ENCODE data around the gene ZNF784. TPM values are rescaled to one million over a fixed set of nuclear protein-coding genes. Genes with fewer than 3 reads are reported as not detected.

The ZNF784 gene
- polyA plus RNA-seq, 2 of the 4 experiments (the other 2 are of a cell fraction) = 3.5 to 6.6 TPM

DNA sequence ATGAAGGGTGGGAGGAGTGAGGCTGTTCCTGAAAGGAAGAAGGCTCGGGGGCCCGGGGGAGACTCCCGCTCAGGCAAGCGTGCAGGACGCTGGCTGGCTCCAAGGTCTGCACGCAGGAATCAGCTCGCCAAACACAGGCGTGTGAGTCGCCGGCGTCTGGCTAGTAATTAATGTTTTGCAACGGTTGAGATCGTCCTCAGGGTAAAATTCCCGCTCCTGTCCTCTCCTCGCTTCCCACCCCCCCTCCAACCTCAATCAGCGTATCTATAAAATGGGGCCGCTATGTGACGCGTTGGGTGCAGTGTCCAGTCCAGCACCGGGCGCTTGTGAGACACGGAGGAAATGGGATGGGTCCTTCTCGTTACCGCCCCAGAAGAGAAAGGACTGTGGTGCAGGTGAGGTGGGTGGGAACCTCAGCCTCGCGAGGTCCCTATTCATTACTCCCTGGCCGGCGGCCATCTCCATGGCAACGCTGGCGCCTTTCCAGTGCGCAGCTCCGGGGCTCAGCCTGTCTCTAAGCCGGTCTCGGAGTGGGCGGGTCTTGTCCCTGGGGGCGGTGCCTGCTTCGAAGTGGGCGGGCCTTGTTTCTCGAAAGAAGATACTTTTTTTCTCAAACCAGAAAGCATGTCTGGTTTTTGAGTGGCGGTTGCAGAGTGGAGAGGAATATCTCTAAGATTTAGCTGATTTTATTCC lies 37.2 kb downstream of the ZNF784 start (continued):
- peak; percentile 67 for TF ChIP-seq REST (IDR thresholded peaks at IDR 0.05)
- peak; percentile 80 for TF ChIP-seq CHD2 (IDR thresholded peaks at IDR 0.05; ENCODE audit: low read length, partially characterized antibody)
- no peak for TF ChIP-seq EHF (CRISPR knock-in tag; IDR thresholded peaks at IDR 0.05)
- peak; percentile 84 for TF ChIP-seq CHD4 (IDR thresholded peaks at IDR 0.05; ENCODE audit: borderline replicate concordance)
- 0 out of 2 replicates have a peak, but pooled peaks have one; percentile 26 for TF ChIP-seq GATA3 (IDR thresholded peaks at IDR 0.05; ENCODE audit: borderline replicate concordance)
- TF ChIP-seq ZNF302 (CRISPR knock-in tag; IDR thresholded peaks at IDR 0.05) = no peak
- no peak for TF ChIP-seq JUNB (IDR thresholded peaks at IDR 0.05)
- TF ChIP-seq BHLHE40 (IDR thresholded peaks at IDR 0.05; ENCODE audit: low read depth, low read length) = no peak
- TF ChIP-seq SREBF2 (IDR thresholded peaks at IDR 0.05) = no peak
- TF ChIP-seq POLR2A (IDR thresholded peaks at IDR 0.05; ENCODE audit: low read length) = no peak
- TF ChIP-seq KDM1A (IDR thresholded peaks at IDR 0.05; ENCODE audit: low read depth) = peak; percentile 91
- TF ChIP-seq ZC3H11A (IDR thresholded peaks at IDR 0.05) = no peak
- TF ChIP-seq HOXB5 (CRISPR knock-in tag; IDR thresholded peaks at IDR 0.05) = no peak
- TF ChIP-seq FOSB (CRISPR knock-in tag; IDR thresholded peaks at IDR 0.05) = no peak
- no peak for TF ChIP-seq MAZ (IDR thresholded peaks at IDR 0.05; ENCODE audit: borderline replicate concordance, low read depth, low read length)
- no peak for TF ChIP-seq ZSCAN20 (CRISPR knock-in tag; IDR thresholded peaks at IDR 0.05)
- TF ChIP-seq MYC (IDR thresholded peaks at IDR 0.05; ENCODE audit: borderline replicate concordance, low read length) = no peak
- TF ChIP-seq RCOR1 (IDR thresholded peaks at IDR 0.05; ENCODE audit: low read depth, low read length) = no peak
- TF ChIP-seq TP53 (CRISPR knock-in tag; IDR thresholded peaks at IDR 0.05) = no peak
- TF ChIP-seq SMC3 (IDR thresholded peaks at IDR 0.05) = no peak
- no peak for TF ChIP-seq EP300 (IDR thresholded peaks at IDR 0.05)
- no peak for TF ChIP-seq FOXS1 (CRISPR knock-in tag; IDR thresholded peaks at IDR 0.05)
- TF ChIP-seq, protein P1, sequence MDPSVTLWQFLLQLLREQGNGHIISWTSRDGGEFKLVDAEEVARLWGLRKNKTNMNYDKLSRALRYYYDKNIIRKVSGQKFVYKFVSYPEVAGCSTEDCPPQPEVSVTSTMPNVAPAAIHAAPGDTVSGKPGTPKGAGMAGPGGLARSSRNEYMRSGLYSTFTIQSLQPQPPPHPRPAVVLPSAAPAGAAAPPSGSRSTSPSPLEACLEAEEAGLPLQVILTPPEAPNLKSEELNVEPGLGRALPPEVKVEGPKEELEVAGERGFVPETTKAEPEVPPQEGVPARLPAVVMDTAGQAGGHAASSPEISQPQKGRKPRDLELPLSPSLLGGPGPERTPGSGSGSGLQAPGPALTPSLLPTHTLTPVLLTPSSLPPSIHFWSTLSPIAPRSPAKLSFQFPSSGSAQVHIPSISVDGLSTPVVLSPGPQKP (IDR thresholded peaks at IDR 0.05; ENCODE audit: low read depth, low read length) = no peak
- TF ChIP-seq HEYL (CRISPR knock-in tag; IDR thresholded peaks at IDR 0.05) = no peak
- no peak for TF ChIP-seq ZFP36 (IDR thresholded peaks at IDR 0.05; ENCODE audit: borderline replicate concordance, partially characterized antibody)
- TF ChIP-seq RAD21 (conservative IDR thresholded peaks at IDR 0.05 in 1 of 2, IDR thresholded peaks at IDR 0.05 in 1 of 2) = no peak; a peak in 1 of 5 replicates
- no peak for TF ChIP-seq TFCP2L1 (CRISPR knock-in tag; IDR thresholded peaks at IDR 0.05)
- TF ChIP-seq HES2 (IDR thresholded peaks at IDR 0.05) = no peak
- no peak for TF ChIP-seq EHMT2 (IDR thresholded peaks at IDR 0.05; ENCODE audit: low read depth)
- TF ChIP-seq MAFK (IDR thresholded peaks at IDR 0.05; ENCODE audit: partially characterized antibody) = no peak
- TF ChIP-seq HOXA7 (CRISPR knock-in tag; IDR thresholded peaks at IDR 0.05) = no peak
- no peak for TF ChIP-seq POLR2AphosphoS2 (conservative IDR thresholded peaks at IDR 0.05; ENCODE audit: low read length)
- TF ChIP-seq JUN (IDR thresholded peaks at IDR 0.05) = no peak
- no peak for TF ChIP-seq ESRRA (IDR thresholded peaks at IDR 0.05; ENCODE audit: borderline replicate concordance, low read length)
- no peak for TF ChIP-seq RNF2 (IDR thresholded peaks at IDR 0.05; ENCODE audit: borderline replicate concordance, low read depth)
- no peak for TF ChIP-seq PHF8 (IDR thresholded peaks at IDR 0.05; ENCODE audit: borderline replicate concordance, low read depth)
- peak; percentile 72; the same call in 1 of the 2 replicates for TF ChIP-seq RFX5 (IDR thresholded peaks at IDR 0.05)
- TF ChIP-seq HDAC2 (IDR thresholded peaks at IDR 0.05) = peak; percentile 75
- no peak for TF ChIP-seq KDM5A (IDR thresholded peaks at IDR 0.05)
- TF ChIP-seq, protein P2, sequence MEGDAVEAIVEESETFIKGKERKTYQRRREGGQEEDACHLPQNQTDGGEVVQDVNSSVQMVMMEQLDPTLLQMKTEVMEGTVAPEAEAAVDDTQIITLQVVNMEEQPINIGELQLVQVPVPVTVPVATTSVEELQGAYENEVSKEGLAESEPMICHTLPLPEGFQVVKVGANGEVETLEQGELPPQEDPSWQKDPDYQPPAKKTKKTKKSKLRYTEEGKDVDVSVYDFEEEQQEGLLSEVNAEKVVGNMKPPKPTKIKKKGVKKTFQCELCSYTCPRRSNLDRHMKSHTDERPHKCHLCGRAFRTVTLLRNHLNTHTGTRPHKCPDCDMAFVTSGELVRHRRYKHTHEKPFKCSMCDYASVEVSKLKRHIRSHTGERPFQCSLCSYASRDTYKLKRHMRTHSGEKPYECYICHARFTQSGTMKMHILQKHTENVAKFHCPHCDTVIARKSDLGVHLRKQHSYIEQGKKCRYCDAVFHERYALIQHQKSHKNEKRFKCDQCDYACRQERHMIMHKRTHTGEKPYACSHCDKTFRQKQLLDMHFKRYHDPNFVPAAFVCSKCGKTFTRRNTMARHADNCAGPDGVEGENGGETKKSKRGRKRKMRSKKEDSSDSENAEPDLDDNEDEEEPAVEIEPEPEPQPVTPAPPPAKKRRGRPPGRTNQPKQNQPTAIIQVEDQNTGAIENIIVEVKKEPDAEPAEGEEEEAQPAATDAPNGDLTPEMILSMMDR (IDR thresholded peaks at IDR 0.05) = no peak

Data from A549 (cell line).